ENCODE data around the gene FAM193B.

FAM193B gene

GRCh38 chr5:177568326-177568725, 14.0 kb upstream of the FAM193B start:
- TF ChIP-seq FOXP2 (optimal IDR thresholded peaks at IDR 0.05; ENCODE audit: borderline replicate concordance, extremely low read depth, extremely low read length, insufficient read depth) (no peak), POLR2AphosphoS5 (IDR thresholded peaks at IDR 0.05; ENCODE audit: low read depth, low read length) (no peak), TAF1 (IDR thresholded peaks at IDR 0.05; ENCODE audit: borderline replicate concordance, insufficient read depth, low read length) (no peak), SIN3A (IDR thresholded peaks at IDR 0.05; ENCODE audit: borderline replicate concordance, insufficient read depth, low read length) (no peak), REST (IDR thresholded peaks at IDR 0.05; ENCODE audit: insufficient read depth in 1 of 2, low read depth in 2 of 2, low read length in 2 of 2) (no peak)

GRCh38 chr5:177565046-177565445, 10.7 kb upstream of the FAM193B start:
- no peak for TF ChIP-seq TAF1 (IDR thresholded peaks at IDR 0.05; ENCODE audit: borderline replicate concordance, insufficient read depth, low read length)
- no peak for TF ChIP-seq SIN3A (IDR thresholded peaks at IDR 0.05; ENCODE audit: borderline replicate concordance, insufficient read depth, low read length)
- TF ChIP-seq REST (IDR thresholded peaks at IDR 0.05; ENCODE audit: insufficient read depth in 1 of 2, low read depth in 2 of 2, low read length in 2 of 2), result no peak
- TF ChIP-seq FOXP2 (optimal IDR thresholded peaks at IDR 0.05; ENCODE audit: borderline replicate concordance, extremely low read depth, extremely low read length, insufficient read depth), result no peak
- TF ChIP-seq POLR2AphosphoS5 (IDR thresholded peaks at IDR 0.05; ENCODE audit: low read depth, low read length), result no peak

- TF ChIP-seq SIN3A (IDR thresholded peaks at IDR 0.05; ENCODE audit: borderline replicate concordance, insufficient read depth, low read length) (no peak), POLR2AphosphoS5 (IDR thresholded peaks at IDR 0.05; ENCODE audit: low read depth, low read length) (no peak), TAF1 (IDR thresholded peaks at IDR 0.05; ENCODE audit: borderline replicate concordance, insufficient read depth, low read length) (no peak), FOXP2 (optimal IDR thresholded peaks at IDR 0.05; ENCODE audit: borderline replicate concordance, extremely low read depth, extremely low read length, insufficient read depth) (no peak), REST (IDR thresholded peaks at IDR 0.05; ENCODE audit: insufficient read depth in 1 of 2, low read depth in 2 of 2, low read length in 2 of 2) (no peak)
Measured at GRCh38 chr5:177557796-177558195, 3.4 kb upstream of the FAM193B start.

GRCh38 chr5:177557041-177557647, 2.8 kb upstream of the FAM193B start:
- TF ChIP-seq REST (IDR thresholded peaks at IDR 0.05; ENCODE audit: insufficient read depth in 1 of 2, low read depth in 2 of 2, low read length in 2 of 2), result no peak
- no peak for TF ChIP-seq SIN3A (IDR thresholded peaks at IDR 0.05; ENCODE audit: borderline replicate concordance, insufficient read depth, low read length)
- no peak for TF ChIP-seq TAF1 (IDR thresholded peaks at IDR 0.05; ENCODE audit: borderline replicate concordance, insufficient read depth, low read length)
- no peak for TF ChIP-seq POLR2AphosphoS5 (IDR thresholded peaks at IDR 0.05; ENCODE audit: low read depth, low read length)
- no peak for TF ChIP-seq FOXP2 (optimal IDR thresholded peaks at IDR 0.05; ENCODE audit: borderline replicate concordance, extremely low read depth, extremely low read length, insufficient read depth)
